ENCODE results near the gene CHST12.
"Not testable (repeated sequence)": the region's sequence is repeated elsewhere in the genome, so short reads cannot be mapped to it uniquely, and the experiment has no call there.

The CHST12 gene

DNA sequence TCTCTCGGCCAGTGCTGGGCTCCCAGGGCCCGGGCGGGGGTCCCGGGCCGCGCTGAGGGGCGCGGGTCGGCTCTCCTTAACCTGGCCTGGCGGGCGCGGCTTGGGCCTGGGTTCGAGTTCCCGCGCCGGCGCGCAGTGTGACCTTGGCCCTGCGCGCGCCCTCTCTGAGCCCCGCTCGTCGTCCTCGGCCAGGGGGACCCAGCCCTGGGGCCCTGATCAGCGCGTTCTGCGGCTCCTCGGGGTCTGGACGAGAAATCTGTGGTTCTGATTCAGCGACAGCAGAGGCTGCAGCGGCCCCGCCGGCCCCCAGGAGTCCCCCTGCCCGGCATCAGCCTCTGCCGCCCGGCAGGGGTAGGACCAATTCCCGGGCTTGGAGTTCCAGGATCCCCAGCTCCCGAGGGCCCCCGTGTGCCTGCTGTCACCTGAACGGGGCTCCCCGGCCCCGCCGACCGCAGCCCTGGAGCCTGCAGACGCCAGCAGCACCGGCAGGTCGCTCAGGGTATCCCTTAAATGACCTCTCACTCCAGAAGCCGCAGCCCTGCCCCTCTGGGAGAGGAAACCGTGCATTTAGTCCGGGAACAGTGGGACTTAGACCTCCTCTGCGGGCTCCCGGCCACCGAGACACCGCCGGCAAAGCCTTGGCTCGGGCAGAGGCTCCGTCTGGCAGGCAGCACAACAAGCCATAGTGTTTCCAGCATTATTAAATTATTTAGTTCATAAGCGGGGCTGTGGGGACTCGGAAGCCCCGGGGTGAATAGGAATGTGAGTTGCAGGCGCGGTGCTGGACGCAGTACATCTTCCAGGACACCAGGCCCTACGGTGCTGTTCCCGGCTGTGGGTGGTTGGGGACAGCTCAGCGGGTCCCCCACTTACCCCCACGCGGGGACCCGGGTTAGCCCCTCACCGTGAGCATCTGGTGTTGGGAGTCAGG is 572 bp downstream of the CHST12 start:
- no peak for DNase-seq (ENCODE audit: low read depth in 2 of 2)

DNA sequence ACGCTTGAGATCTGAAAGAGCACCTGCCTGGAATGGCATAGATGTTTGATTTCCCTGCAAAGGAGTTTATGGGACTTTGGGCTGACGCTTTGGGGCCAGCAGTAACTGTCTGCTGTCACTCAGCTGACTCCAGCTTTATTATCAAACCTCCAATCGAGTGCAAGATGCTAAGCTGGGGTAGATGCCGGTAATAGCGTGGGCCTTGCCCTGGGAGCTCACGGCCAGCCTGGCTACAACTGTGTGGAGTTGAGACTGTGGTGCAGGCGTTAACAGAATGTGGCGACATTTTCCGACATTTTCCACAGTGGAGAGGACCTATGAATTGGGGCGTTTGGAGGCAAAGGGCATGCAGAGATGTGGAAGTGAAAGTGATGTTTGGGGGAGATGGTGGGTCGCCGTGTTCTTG is 1.3 kb downstream of the CHST12 start:
- DNase-seq (ENCODE audit: low read depth in 2 of 2): no peak

DNA sequence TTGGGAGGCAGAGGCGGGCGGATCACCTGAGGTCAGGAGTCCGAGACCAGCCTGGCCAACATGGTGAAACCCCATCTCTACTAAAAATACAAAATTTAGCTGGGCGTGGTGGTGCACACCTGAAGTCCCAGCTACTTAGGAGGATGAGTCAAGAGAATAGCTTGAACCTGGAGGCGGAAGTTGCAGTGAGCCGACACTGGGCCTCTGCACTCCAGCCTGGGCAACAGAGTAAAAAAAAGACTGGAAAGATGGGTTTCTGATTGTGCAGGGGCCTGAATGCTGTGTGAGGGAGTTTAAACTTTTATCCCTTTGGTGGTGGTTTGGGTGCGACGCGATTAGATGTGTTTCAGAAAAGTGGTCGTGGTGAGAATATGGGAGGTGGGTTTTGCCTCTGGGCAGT is 1.8 kb downstream of the CHST12 start:
- no peak for DNase-seq (ENCODE audit: low read depth in 2 of 2)

DNA sequence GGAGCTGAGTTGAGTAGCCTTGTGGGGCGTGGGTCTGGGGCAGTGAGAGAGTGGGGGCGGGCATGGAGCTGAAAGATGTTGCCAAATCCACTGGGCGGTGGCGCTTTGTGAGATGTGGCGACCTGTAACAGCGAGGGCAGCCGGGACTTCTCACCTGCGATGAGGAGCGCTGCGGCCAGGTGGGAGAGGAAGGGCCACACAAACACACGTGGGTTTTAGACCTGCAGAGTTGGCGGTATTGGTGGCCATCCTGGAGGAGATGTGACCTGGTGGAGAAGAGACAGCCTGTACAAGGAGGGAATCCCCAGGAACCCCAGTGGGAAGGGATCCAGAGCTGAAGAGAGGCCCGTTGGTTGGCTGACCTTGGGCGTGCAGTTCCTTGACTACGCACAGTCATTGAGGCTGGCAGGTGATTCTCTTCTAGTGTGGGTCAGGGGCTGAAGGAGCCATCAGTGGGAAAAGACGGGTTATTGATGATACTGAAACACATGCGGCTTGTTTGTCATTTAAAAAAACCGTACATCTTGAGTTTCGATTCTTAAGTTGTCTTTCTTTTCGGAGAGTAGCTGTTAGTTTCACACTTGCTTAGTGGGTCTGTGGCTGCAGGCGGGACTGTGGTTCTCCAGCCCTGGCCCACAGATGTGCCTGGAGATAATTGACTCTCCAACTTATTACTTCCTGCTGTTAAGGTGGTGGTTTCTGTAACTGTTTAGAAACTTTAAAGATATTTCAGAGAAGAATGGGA is 2.4 kb downstream of the CHST12 start:
- DNase-seq (ENCODE audit: low read depth in 2 of 2): peak; percentile 39 to 59

DNA sequence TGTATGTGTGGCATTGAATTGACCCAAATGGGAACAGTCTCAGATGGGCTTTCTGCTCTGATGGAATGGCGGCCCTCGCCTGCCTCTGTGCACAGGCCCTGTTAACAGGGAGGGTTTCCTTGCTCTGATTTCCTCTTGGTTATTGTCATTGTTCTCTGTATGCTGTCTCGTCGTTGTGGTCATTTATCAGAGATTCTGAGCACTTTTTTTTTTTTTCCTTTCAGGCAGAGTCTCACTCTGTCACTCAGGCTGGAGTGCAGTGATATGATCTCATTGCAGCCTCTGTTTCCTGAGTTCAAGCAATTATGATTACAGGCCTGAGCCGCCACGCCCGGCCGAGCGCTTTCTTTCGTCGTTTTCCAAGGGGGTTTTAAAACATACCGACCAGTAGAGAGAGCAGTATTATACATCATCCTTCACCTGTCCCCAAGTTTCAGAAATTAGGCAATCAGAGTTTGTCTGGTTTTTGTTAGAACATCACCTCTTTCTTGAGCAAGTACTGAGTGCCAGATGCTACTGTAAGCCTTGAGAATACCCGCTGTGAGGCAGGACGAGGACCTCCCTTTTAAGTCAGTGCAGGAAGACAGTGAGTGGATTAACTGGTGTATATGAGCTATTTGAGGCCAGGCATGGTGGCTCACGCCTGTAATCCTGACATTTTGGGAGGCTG is 6.5 kb downstream of the CHST12 start:
- no peak for DNase-seq (ENCODE audit: low read depth in 2 of 2)

DNA sequence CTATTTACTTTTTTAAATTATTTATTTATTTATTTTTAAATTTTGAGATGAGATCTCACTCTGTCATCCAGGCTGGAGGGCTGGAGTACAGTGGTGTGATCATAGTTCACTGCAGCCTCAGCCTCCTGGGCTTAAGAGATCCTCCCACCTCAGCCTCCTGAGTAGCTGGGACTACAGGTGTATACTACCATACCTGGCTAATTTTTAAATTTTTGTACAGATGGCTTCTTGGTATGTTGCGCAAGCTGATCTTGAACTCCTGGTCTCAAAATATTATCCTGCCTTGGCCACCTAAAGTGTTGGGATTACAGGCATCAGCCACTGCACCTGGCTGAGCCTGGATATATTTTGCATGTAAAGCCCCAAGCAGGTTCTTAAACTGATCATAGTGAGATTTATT is 7.6 kb downstream of the CHST12 start:
- no peak for DNase-seq (ENCODE audit: low read depth in 2 of 2)

DNA sequence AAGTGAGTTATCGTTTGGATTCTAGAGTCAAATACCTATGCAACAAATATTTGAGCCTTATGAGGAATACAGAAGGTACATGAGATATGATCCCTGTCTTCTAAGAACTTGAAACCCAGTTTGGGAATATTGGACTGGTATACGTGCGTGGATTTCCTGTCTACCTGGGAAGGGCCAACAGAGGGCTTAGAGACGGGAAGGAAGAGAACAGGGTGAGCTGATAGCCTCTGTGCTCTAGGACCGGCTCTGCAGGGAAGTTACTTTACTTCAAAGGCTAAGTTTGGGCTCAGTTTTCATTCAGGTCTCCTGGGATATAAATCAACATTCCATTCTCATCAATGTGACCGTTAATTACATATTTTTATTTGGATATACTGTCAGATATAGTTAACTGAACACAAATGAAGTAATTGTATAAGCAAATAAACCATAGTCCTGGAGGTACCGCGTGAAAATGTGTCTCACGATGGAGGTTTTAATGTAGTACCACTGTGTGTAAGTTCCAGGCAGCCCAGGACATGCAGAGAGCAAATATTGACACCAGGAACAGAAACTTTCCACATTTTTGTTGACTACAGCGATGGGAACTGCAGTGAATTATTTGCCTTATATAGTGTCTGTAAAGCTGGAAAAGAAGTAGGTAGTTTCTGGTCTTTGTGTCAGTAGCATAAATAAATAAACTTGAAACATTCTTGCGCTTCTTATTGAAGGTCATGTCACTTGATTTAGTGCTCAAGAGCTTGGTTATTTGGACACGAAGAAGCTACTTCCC is 8.6 kb downstream of the CHST12 start:
- no peak for DNase-seq (ENCODE audit: low read depth in 2 of 2)

DNA sequence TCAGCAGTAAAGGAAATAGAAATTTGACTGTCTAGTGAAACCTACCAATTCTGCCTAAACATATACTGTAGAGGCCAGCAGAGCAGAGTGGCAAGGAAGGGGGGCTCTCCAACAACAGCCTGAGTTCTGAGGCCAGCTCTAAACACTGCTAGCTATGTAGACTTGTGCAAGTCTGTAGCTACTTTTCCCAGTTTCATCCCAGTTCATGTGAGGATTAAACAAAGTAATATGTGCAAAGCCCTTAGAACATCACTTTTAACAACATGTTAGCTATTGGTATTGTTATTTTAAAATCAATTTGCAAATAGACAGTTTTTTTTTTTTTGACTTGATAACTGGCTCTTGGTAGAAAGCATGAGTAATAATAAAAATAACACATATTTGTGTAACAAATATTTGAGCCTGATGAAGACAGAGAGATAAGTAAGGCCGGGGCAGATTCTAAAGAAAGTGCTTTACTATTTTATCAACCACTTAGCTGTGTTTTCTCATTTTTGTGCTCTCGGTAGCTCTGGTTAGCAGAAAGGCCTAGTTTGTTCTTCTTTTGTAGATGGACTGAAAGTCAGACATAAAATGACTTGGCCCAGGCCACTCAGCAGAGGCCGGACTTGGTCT is 9.3 kb downstream of the CHST12 start:
- no peak for DNase-seq (ENCODE audit: low read depth in 2 of 2)

DNA sequence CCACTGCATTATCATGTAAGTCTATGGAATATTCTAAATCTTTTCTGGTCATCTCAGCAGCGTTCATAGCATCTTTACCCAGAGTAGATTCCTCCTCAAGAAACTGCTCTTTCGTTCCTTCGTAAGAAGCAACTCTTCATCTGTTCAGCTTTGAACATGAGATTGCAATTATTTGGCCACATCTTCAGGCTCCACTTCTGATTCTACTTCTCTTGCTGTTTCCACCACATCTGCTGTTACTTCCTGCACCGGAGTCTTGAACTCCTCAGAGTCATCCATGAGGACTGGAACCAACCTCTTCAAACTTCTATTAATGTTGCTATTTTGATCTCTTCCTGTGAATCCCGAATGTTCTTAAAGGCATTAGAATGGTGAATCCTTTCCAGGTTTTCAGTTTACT is 12.7 kb downstream of the CHST12 start:
- no peak for DNase-seq (ENCODE audit: low read depth in 2 of 2)

DNA sequence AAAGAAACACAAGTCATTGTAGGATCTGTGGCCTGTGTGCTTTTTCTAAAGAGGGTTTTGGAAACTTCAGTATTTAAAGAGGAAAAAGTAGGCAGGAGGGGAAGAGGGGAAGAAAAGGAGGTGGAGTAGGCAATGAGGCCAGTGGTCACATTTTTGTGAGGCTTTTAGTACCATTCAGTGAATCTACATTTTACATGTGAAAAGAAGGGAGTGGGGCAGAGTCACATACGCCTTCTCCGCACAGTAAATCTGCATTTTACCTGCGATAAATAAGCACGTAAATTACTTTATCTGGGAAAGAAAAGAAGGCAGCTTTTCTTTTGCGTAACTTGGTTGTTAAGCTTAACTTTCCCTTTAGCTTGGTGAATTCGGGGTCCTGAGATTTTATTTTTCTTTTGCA is 13.2 kb downstream of the CHST12 start:
- no peak for DNase-seq (ENCODE audit: low read depth in 2 of 2)

DNA sequence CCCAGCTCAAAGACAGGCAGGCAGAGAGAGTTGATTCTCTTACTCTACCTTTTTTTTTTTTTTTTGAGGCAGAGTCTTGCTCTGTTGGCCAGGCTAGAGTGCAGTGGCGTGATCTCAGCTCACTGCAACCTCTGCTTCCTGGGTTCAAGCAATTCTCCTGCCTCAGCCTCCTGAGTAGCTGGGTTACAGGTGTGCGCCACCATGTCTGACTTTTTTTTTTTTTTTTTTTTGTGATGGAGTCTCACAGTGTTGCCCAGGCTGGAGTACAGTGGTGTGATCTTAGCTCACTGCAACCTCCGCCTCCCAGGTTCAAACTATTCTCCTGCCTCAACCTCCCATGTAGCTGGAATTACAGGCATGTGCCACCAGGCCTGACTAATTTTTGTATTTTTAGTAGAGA is 13.8 kb downstream of the CHST12 start:
- not testable (repeated sequence) for DNase-seq (ENCODE audit: low read depth in 2 of 2)

DNA sequence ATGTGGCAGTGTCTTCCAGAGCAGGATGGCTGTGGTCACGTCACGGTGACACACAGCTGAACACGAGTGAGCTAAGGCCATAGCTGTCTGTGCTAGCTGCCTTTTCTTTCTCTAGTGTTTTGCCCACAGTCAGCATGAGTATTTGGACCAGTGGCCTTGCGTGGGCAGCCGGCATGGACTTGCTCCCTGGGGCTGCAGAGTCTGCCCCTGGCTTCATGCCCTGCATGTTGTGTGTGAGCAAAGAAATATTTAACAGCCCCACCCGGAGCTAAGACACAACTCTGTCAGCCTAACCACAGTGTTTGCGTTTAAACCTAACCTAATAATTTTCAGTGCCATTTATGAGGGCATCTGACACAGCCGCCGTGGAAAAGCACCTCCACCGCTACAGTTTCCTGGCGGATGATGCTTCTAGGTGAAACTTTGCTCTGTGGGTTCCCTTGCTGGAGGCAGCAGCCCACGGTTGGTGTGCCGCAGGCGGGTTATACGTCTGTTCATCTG is 14.6 kb downstream of the CHST12 start:
- DNase-seq (ENCODE audit: low read depth in 2 of 2): peak; percentile 22 to 32

DNA sequence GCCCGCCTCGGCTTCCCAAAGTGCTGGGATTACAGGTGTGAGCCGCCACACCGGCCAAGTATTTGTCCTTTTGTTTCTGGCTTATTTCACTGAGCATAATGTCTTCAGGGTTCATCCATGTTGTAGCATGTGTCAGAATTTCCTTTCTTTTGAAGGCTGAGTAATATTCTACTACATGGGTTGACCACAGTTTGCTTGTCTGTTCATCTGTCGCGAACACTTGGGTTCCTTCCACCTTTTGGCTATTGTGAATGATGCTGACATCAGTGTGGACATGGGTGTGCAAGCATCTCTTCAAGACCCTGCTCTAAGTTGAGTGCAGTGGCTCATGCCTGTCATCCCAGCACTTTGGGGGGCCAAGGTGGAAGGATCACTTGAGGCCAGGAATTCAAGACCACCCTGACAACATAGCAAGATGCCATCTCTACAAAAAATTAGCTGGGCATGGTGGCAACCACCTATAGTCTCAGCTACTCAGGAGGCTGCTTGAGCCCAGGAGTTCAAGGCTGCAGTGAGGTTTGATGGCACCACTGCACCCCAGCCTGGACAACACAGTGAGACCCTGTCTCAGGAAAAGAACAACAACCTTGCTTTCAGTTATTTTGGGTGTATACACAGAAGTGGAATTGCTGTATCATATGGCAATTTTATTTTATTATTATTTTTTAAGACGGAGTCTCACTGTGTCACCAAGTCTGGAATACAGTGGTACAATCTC is 17.0 kb downstream of the CHST12 start:
- no peak for DNase-seq (ENCODE audit: low read depth in 2 of 2)

DNA sequence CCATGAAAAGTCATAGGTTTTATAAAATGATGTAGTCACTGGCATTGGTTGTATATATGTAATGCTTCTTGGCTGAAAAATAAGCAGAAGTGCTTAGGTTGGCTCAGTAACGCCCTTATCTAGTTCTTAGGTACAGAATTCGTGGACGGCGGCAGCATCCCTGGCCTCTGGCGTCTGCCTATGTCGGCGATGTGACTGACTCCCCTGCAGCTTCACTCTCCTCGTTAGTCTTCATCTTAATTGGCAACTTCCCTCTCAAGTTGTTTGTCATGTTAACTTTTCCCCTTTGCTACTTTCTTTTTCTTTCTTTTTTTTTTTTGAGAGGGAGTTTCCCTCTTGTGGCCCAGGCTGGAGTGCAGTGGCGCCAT is 18.5 kb downstream of the CHST12 start:
- DNase-seq (ENCODE audit: low read depth in 2 of 2): no peak

DNA sequence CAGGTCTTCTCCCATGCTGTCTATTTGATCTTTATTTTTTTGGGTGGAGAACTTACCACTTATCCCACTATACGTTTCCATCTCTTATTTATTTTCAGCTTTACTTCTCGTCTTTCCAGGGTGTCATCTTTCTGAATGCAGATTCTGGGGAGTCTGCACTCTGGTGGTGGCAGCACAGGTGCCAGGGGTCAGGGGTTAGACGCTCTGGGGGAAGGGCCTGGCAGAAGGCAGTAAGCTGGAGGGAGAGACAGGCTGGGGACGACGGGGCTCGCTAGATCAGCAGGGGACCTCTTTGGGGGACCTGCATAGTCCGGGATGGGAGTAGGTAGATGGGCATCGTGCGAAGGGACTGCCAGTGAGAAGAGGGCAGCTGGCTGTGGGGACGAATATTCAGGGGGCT is 22.3 kb downstream of the CHST12 start:
- DNase-seq (ENCODE audit: low read depth in 2 of 2): no peak

DNA sequence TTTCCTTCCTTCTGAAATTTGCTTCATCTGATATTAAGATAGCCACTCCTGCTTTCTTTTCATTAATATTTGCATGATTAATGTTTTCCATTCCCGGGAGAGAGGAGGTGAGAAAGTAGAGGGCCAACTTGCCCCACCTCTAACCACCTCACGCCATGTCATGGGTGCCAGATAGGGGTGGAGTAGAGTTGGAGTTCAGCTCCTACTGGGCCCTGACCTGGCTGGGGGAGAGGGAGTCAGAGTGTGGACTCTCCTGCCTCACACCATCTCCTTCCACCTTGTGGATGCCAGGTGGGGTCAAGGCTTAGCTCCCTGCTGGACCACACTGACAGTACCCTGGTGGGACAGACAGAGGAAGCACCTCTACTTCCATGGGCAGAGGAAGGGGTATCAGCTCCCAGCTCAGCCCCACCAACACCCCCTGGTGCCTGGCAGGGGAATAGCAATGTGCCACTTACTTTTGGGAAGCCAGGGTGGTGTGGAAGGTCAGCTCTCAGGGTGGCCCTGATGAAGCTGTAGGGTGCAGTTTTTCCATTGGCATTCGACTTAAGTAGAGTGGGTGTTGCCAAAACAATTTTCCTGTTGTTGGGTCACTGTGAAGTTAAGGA is 28.0 kb downstream of the CHST12 start:
- peak; percentile 24 to 34 for DNase-seq (ENCODE audit: low read depth in 2 of 2)

DNA sequence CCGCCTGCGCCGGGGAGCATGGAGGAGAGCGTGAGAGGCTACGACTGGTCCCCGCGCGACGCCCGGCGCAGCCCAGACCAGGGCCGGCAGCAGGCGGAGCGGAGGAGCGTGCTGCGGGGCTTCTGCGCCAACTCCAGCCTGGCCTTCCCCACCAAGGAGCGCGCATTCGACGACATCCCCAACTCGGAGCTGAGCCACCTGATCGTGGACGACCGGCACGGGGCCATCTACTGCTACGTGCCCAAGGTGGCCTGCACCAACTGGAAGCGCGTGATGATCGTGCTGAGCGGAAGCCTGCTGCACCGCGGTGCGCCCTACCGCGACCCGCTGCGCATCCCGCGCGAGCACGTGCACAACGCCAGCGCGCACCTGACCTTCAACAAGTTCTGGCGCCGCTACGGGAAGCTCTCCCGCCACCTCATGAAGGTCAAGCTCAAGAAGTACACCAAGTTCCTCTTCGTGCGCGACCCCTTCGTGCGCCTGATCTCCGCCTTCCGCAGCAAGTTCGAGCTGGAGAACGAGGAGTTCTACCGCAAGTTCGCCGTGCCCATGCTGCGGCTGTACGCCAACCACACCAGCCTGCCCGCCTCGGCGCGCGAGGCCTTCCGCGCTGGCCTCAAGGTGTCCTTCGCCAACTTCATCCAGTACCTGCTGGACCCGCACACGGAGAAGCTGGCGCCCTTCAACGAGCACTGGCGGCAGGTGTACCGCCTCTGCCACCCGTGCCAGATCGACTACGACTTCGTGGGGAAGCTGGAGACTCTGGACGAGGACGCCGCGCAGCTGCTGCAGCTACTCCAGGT is 29.7 kb downstream of the CHST12 start:
- DNase-seq (ENCODE audit: low read depth in 2 of 2): no peak

DNA sequence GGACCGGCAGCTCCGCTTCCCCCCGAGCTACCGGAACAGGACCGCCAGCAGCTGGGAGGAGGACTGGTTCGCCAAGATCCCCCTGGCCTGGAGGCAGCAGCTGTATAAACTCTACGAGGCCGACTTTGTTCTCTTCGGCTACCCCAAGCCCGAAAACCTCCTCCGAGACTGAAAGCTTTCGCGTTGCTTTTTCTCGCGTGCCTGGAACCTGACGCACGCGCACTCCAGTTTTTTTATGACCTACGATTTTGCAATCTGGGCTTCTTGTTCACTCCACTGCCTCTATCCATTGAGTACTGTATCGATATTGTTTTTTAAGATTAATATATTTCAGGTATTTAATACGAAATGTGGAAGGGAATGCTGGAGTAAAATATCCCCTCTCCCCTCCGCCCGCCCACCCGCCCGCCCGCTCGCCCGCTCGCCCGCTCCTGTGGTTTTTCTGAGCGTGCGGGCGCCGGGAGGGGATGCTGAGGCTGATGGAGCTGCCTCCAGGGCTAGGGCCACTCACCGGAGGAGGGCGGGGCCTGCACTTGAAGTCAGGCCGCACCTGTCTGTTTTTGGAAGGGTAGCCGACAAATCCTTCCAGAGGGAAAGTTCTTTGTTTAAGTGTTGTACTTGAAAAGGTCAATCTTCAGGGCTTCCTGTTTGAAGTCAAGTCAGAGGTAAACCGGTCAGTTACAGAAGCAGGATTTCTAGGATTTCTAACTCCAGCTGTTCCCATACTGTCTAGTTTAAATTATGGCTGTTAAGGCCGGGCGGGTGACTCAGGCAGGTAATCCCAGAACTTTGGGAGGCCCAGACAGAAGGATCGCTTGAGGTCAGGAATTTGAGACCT is 30.5 kb downstream of the CHST12 start:
- DNase-seq (ENCODE audit: low read depth in 2 of 2): no peak

Data from stimulated activated CD4-positive, alpha-beta T cell treated with anti-CD3 and anti-CD28 coated beads, Interleukin-4, amount 100 ng/mL, for 48 hours (primary cell).